ENCODE data around the gene FPGT. TPM values are rescaled to one million over a fixed set of nuclear protein-coding genes. Genes with fewer than 3 reads are reported as not detected.

Gene FPGT
- total RNA-seq, 1 experiment from 2014 or later, result 19.1 TPM

DNA sequence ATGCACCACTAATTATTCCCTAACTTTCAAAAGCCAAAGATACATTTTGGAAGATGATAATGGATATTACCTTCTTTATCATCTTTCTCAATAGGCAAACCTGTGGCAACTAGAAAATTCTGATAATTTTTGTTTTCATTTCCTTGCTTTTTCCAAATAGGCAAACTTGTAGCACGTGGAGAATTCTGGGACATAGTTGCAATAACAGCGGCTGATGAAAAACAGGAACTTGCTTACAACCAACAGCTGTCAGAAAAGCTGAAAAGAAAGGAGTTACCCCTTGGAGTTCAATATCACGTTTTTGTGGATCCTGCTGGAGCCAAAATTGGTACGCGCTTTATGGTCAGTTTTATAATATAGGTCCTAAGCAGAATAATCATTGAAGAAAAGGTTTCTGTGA, 1.5 kb downstream of the FPGT start:
- Mint-ChIP-seq H3K4me1 (ENCODE audit: low read depth, unreplicated experiment) (no peaks in the 10 kb centered on the region), H3K4me3 (ENCODE audit: low read depth, unreplicated experiment) (no peak overlapping the region), H3K9me3 (ENCODE audit: low read depth, unreplicated experiment) (no peaks in the 10 kb centered on the region), H3K27me3 (ENCODE audit: unreplicated experiment) (no peaks in the 10 kb centered on the region), H3K27ac (ENCODE audit: unreplicated experiment) (no peak overlapping the region), H3K36me3 (ENCODE audit: insufficient read depth, unreplicated experiment) (peaks cover 18% of the 10 kb centered on the region)
- intact Hi-C loops (cut with micrococcal nuclease; ENCODE audit: unreplicated experiment), result loop anchor here (10.0 kb wide), 1 partner anchor 265 kb away; no protein-coding TSS in a partner anchor
- no TSS peak for BruUV-seq (replicated peaks)
- TF ChIP-seq, protein P1, sequence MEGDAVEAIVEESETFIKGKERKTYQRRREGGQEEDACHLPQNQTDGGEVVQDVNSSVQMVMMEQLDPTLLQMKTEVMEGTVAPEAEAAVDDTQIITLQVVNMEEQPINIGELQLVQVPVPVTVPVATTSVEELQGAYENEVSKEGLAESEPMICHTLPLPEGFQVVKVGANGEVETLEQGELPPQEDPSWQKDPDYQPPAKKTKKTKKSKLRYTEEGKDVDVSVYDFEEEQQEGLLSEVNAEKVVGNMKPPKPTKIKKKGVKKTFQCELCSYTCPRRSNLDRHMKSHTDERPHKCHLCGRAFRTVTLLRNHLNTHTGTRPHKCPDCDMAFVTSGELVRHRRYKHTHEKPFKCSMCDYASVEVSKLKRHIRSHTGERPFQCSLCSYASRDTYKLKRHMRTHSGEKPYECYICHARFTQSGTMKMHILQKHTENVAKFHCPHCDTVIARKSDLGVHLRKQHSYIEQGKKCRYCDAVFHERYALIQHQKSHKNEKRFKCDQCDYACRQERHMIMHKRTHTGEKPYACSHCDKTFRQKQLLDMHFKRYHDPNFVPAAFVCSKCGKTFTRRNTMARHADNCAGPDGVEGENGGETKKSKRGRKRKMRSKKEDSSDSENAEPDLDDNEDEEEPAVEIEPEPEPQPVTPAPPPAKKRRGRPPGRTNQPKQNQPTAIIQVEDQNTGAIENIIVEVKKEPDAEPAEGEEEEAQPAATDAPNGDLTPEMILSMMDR (IDR thresholded peaks at IDR 0.05; ENCODE audit: unreplicated experiment), result no peak
- DNase-seq, result no peak
- CTCF ChIA-PET, result no interaction called here

DNA sequence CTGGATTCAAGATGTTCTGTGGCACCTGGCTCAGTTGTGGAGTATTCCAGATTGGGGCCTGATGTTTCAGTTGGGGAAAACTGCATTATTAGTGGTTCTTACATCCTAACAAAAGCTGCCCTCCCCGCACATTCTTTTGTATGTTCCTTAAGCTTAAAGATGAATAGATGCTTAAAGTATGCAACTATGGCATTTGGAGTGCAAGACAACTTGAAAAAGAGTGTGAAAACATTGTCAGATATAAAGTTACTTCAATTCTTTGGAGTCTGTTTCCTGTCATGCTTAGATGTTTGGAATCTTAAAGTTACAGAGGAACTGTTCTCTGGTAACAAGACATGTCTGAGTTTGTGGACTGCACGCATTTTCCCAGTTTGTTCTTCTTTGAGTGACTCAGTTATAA, 7.2 kb downstream of the FPGT start:
- DNase-seq, result no peak
- Mint-ChIP-seq H3K36me3 (ENCODE audit: insufficient read depth, unreplicated experiment) (no peaks in the 10 kb centered on the region), H3K27ac (ENCODE audit: unreplicated experiment) (no peak overlapping the region), H3K9me3 (ENCODE audit: low read depth, unreplicated experiment) (no peaks in the 10 kb centered on the region), H3K4me3 (ENCODE audit: low read depth, unreplicated experiment) (no peak overlapping the region), H3K27me3 (ENCODE audit: unreplicated experiment) (no peaks in the 10 kb centered on the region), H3K4me1 (ENCODE audit: low read depth, unreplicated experiment) (no peaks in the 10 kb centered on the region)
- CTCF ChIA-PET, result no interaction called here
- BruUV-seq (replicated peaks), result no TSS peak
- intact Hi-C loops (cut with micrococcal nuclease; ENCODE audit: unreplicated experiment), result no loop called here
- TF ChIP-seq, protein P1 (IDR thresholded peaks at IDR 0.05; ENCODE audit: unreplicated experiment), result no peak

DNA sequence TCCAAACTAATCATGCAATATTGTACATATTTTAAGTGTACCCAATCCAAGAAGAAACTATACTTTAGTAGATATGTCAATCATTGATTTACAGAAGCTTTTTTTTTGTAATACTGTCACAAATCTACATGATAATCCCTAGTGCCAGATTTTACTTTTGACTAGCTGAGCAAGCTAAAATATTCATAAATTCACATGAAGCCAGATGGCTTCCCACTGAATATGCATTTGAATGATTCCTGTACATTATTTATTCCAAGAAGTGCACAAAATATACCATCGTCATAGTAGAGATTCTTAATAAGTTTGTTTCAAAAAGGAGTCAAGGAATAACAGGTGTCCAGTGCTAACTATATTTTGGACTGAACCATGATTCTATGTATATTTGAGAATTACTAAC, 17.2 kb downstream of the FPGT start:
- BruUV-seq (replicated peaks), result no TSS peak
- DNase-seq, result no peak
- Mint-ChIP-seq H3K9me3 (ENCODE audit: low read depth, unreplicated experiment) (peaks cover 2% of the 10 kb centered on the region), H3K4me1 (ENCODE audit: low read depth, unreplicated experiment) (no peaks in the 10 kb centered on the region), H3K4me3 (ENCODE audit: low read depth, unreplicated experiment) (no peak overlapping the region), H3K27ac (ENCODE audit: unreplicated experiment) (no peak overlapping the region), H3K27me3 (ENCODE audit: unreplicated experiment) (no peaks in the 10 kb centered on the region), H3K36me3 (ENCODE audit: insufficient read depth, unreplicated experiment) (no peaks in the 10 kb centered on the region)
- CTCF ChIA-PET, result no interaction called here
- TF ChIP-seq, protein P1 (IDR thresholded peaks at IDR 0.05; ENCODE audit: unreplicated experiment), result no peak
- intact Hi-C loops (cut with micrococcal nuclease; ENCODE audit: unreplicated experiment), result no loop called here

DNA sequence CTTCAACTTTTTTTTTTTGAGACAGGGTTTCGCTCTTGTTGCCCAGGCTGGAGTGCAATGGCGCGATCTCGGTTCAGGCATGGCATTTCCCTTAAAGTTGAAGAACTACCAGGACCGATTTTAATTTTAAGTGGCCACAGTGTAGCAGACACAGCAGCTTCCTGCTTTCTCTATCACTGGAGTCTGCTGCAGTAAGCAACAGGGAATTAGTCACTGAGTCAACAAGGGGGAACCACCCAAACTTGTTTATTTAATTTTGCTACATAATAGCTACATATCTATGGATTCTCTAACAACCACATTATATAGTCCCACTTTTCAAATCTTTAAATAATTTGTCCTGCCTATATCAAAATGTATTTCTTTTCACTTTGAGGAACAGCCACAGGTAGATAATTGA, 24.7 kb downstream of the FPGT start:
- DNase-seq, result peak; percentile 0

More for the DNA sequence above, 24.7 kb downstream of the FPGT start:
- TF ChIP-seq, protein P1 (IDR thresholded peaks at IDR 0.05; ENCODE audit: unreplicated experiment), result no peak
- Mint-ChIP-seq H3K27me3 (ENCODE audit: unreplicated experiment) (no peaks in the 10 kb centered on the region), H3K9me3 (ENCODE audit: low read depth, unreplicated experiment) (peaks cover 16% of the 10 kb centered on the region), H3K4me3 (ENCODE audit: low read depth, unreplicated experiment) (no peak overlapping the region), H3K27ac (ENCODE audit: unreplicated experiment) (no peak overlapping the region), H3K4me1 (ENCODE audit: low read depth, unreplicated experiment) (no peaks in the 10 kb centered on the region), H3K36me3 (ENCODE audit: insufficient read depth, unreplicated experiment) (no peaks in the 10 kb centered on the region)
- intact Hi-C loops (cut with micrococcal nuclease; ENCODE audit: unreplicated experiment), result no loop called here
- CTCF ChIA-PET, result interaction anchor here (0.7 kb wide), 1 partner anchor 308 kb away, joined by 3 read pairs; no protein-coding TSS in a partner anchor
- BruUV-seq (replicated peaks), result no TSS peak

All from Calu3 (cell line).